SK-N-MC (cell line): ENCODE results near the gene DCLK3.

Experiments used
- DNase-seq: peaks from one replicate; pipeline ENCODE4 v3.0.0-alpha.2; 2011; ENCODE audit warnings: low read depth, low spot score
- H3K27ac ChIP-seq: fragments of 200-600 bp; sonication (generic); 2 replicates; pipeline ENCODE4 v1.5.1; 2016; ENCODE audit warnings: mixed run types
- H3K36me3 ChIP-seq: fragments of 200-600 bp; sonication (generic); 2 replicates; pipeline ENCODE4 v1.6.1; 2017; ENCODE audit warnings: antibody characterized with exemption, low read length, mixed read lengths; ENCODE audit not compliant: insufficient read depth
- H3K4me3 ChIP-seq: fragments of 200-600 bp; sonication (generic); 2 replicates; pipeline ENCODE4 v1.5.1; 2016
- H3K9ac ChIP-seq: fragments of 200-600 bp; sonication (generic); 2 replicates; pipeline ENCODE4 v1.8.0; 2017; ENCODE audit warnings: mixed run types, mixed read lengths; ENCODE audit not compliant: insufficient read length
- H3K9me3 ChIP-seq: fragments of 200-600 bp; sonication (generic); 2 replicates; pipeline ENCODE4 v1.6.1; 2017; ENCODE audit warnings: low read depth, mild to moderate bottlenecking, antibody characterized with exemption, low read length, moderate library complexity, mixed read lengths
- EZH2 ChIP-seq: fragments of 200-600 bp; sonication (generic); IDR thresholded peaks from one replicate; pipeline ENCODE4 v1.6.1; 2017; ENCODE audit warnings: antibody characterized with exemption
- FOXP2 ChIP-seq: optimal IDR thresholded peaks from 2 replicates; pipeline ENCODE3; 2011; ENCODE audit warnings: mild to moderate bottlenecking, moderate library complexity; ENCODE audit not compliant: insufficient read depth; ENCODE audit errors: extremely low read length, control extremely low read depth
- POLR2AphosphoS5 ChIP-seq: IDR thresholded peaks from 2 replicates; pipeline ENCODE4 v1.6.1; 2012; ENCODE audit warnings: mild to moderate bottlenecking, low read depth, low read length, borderline replicate concordance

The DCLK3 gene

DNA sequence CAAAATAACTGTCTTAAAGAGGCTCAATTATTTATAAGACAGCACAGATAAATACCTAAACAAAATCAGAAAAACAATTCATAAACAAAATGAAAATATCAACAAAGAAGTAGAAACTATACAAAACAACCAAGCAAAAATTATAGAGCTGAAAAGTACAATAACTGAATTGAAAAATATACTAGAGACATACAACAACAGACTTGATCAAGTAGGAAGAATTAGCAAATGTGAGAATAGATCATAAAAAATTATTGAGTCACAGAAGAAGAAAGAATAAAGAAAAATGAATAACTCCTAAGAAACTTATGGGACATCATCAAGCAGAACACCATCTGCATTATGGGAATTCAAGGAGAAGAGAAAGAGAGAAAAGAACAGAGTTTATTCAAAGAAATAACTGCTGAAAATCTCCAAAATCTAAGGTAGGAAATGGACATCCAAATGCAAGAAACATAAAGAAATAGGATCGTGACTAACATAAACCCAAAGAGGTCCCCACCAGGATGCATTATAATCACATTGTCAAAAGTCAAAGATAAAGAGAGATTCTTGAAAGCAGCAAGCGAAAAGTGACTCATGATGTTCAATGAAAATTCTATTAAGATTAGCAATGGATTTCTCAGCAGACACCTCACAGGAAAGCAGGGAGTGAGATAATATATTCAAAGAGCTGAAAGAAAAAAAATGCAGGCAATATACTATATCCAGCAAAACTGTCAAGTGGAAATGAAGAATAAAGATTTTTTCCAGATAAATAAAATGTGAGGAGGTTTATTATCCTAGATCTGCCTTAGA is 85.9 kb downstream of the DCLK3 start:
- no peak for DNase-seq
- H3K4me3 ChIP-seq = no peak overlapping the region
- H3K9ac ChIP-seq = no peak overlapping the region
- TF ChIP-seq FOXP2 (no peak), EZH2 (no peak), POLR2AphosphoS5 (no peak)
- H3K27ac ChIP-seq = peak overlapping the region; percentile 90
- H3K36me3 ChIP-seq = no peaks in the 10 kb centered on the region
- H3K9me3 ChIP-seq = no peaks in the 10 kb centered on the region

DNA sequence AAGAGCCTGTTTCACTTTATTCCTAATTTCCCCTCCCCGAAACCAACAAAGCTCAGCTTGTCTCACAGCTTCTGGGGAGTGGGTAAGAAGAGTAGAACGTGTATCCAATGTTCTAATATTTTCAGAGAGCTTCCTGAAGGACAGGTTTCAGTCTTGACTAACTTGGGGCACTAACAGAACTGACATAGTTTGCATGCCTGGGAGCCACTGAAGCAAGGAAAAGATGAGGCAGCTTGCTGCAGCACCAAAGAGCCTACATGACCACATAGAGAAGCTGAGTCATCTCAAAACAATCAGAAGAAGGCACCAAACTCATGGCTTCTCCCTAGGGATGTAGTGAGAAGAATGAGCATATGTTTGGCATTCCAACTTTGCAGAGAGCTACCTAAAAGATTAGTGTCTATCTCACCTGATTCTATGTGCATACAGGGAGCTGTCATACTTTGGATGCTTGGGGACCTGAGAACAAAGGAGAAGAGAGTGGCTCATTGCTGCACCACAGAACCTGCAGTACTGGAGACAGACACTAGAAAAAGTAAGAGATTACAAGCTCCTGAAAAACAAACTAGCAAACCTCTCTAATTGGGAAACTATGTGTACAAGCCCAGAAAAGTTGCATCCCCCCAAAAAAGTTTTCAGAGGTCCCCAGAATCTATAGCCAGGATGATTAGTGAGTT is 86.9 kb downstream of the DCLK3 start:
- no peak for DNase-seq
- H3K27ac ChIP-seq = peak overlapping the region; percentile 90
- no peaks in the 10 kb centered on the region for H3K36me3 ChIP-seq
- TF ChIP-seq POLR2AphosphoS5 = no peak
- TF ChIP-seq EZH2 = no peak
- TF ChIP-seq FOXP2 = no peak
- H3K4me3 ChIP-seq = peak overlapping the region; percentile 44
- no peaks in the 10 kb centered on the region for H3K9me3 ChIP-seq
- no peak overlapping the region for H3K9ac ChIP-seq

DNA sequence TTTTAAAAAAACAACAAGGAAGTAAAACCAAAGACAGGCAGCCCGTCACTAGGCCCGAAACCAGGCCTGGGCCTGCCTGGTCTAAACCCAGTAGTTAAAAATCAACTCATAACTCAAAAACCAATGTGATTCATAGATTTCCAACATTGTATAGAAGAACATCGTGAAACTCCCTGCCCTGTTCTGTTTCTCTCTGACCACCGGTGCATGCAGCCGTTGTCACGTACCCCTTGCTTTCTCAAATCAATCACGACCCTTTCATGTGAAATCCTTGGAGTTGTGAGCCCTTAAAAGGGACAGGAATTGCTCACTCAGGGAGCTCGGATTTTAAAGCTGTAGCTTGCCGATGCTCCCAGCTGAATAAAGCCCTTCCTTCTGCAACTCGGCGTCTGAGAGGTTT is 89.5 kb downstream of the DCLK3 start:
- TF ChIP-seq EZH2 = no peak
- DNase-seq = no peak
- Histone ChIP-seq H3K9me3 (no peaks in the 10 kb centered on the region), H3K36me3 (no peaks in the 10 kb centered on the region), H3K4me3 (no peak overlapping the region), H3K9ac (no peak overlapping the region), H3K27ac (no peak overlapping the region)

GRCh38 chr3:36669764-36670163 is 94.6 kb downstream of the DCLK3 start:
- Histone ChIP-seq H3K9me3 (no peaks in the 10 kb centered on the region), H3K4me3 (no peak overlapping the region), H3K36me3 (no peaks in the 10 kb centered on the region), H3K9ac (no peak overlapping the region), H3K27ac (no peak overlapping the region)
- DNase-seq = no peak
- no peak for TF ChIP-seq FOXP2

DNA sequence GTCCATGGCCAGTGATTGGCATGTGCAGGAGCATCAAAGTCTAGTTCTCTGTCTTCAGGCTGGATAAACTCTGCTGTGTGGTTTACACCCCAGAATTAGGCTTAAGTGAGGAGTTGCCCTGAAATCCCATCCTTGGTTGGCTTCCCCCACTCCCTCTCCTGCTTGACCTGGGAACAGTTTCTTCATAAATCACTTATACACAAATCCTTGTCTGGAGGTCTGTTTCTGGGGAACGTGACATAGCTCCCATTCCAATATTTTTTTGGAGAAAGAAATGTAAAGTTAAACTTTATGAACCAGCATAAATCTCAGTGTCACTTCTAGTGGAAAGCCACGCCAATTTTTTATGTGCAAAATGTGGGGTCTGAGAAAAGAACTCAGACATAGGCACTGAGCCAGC is 98.2 kb downstream of the DCLK3 start:
- Histone ChIP-seq H3K4me3 (no peak overlapping the region), H3K27ac (no peak overlapping the region), H3K9ac (no peak overlapping the region), H3K9me3 (no peaks in the 10 kb centered on the region), H3K36me3 (no peaks in the 10 kb centered on the region)
- DNase-seq = no peak
- TF ChIP-seq FOXP2 (no peak), POLR2AphosphoS5 (no peak)

GRCh38 chr3:36663666-36664291 is 100.6 kb downstream of the DCLK3 start:
- DNase-seq = no peak
- TF ChIP-seq FOXP2 (no peak), EZH2 (no peak), POLR2AphosphoS5 (no peak)
- Histone ChIP-seq H3K9ac (no peak overlapping the region), H3K9me3 (no peaks in the 10 kb centered on the region), H3K4me3 (no peak overlapping the region), H3K27ac (no peak overlapping the region), H3K36me3 (no peaks in the 10 kb centered on the region)

DNA sequence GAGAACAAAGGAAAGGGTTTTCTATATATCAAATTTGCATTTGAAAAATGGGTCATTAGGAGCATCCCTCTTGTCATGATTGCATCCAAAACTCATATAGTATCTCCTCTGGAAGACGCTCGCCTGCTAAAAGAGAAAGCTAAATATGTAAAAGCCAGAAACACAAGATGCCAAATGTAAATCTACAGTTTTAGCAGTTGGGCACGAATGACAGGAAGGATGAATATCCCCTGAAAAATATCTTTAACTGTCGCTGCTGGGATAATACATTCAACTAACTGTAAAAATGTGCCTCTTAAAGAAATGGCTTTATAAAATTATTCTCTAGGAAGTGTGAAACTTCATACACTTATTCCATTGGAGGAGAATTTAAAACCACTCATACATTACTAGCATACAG is 101.7 kb downstream of the DCLK3 start:
- Histone ChIP-seq H3K36me3 (no peaks in the 10 kb centered on the region), H3K9me3 (no peaks in the 10 kb centered on the region), H3K27ac (no peak overlapping the region), H3K9ac (no peak overlapping the region), H3K4me3 (no peak overlapping the region)
- TF ChIP-seq POLR2AphosphoS5 = no peak
- TF ChIP-seq EZH2 = no peak
- TF ChIP-seq FOXP2 = no peak
- DNase-seq = no peak
